Stimulated activated CD8-positive, alpha-beta memory T cell treated with anti-CD3 and anti-CD28 coated beads, Interleukin-7, amount 100 ng/mL, for 4 hours (primary cell): ENCODE results near the gene VPS37B.
A peak's percentile ranks its signal among the peaks of the same experiment; 100 is the strongest.

Experiments used
- DNase-seq, 2 donors: peaks; one replicate each; pipeline ENCODE4 v3.0.0-alpha.2; 2020; ENCODE audit warnings: low read depth in 2 of 2

The VPS37B gene

DNA sequence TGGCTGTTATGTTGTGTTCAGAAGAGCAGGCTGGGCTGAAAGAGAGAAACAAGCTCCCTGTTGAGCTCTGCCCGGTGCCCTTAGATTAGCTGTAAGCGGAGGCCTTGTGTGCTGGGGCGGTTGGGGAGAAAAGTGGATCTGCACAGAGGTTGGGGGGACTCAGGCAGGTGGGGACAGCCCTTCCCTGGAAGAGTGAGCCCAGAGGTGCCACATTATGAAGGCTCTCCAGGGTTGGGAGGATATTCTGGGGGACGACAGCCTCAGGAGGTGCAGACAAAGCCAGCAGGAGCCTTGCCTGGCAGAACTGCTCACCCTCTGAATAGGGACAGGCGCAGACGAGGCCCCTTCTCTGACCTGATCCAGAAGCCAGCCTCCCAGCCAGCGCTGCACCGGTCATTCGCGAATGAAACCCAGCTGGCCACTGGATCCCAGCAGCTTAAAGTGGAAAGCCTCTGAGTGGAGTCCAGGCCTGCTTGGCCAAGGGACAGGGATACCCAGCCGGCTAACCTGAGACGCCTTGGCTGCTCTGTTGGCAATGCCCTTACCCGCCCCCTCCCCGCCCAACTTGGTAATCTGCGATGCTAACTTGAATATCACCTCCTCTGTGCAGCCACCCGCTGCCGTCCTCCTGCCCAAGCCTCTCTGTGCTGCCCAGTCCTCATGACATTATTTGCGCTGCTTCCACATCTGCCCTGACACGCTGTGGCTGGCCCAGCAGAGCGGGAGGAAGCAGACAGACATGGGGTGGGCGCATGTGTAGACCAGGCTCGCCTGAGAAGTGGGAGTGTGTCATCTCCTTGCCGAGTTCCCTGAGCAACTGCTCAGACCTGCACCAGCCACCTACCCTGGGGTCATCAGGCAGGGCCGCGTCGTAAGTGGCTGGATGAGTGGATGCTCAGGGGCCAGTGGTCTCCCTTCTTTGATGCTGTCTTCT, 55.1 kb downstream of the VPS37B start:
- no peak for DNase-seq

- DNase-seq, result no peak
Observed at GRCh38 chr12:122839907-122840554, 55.9 kb downstream of the VPS37B start.

GRCh38 chr12:122838841-122839240, 57.1 kb downstream of the VPS37B start:
- DNase-seq, result no peak

GRCh38 chr12:122837306-122838265, 58.3 kb downstream of the VPS37B start:
- DNase-seq, result no peak

DNA sequence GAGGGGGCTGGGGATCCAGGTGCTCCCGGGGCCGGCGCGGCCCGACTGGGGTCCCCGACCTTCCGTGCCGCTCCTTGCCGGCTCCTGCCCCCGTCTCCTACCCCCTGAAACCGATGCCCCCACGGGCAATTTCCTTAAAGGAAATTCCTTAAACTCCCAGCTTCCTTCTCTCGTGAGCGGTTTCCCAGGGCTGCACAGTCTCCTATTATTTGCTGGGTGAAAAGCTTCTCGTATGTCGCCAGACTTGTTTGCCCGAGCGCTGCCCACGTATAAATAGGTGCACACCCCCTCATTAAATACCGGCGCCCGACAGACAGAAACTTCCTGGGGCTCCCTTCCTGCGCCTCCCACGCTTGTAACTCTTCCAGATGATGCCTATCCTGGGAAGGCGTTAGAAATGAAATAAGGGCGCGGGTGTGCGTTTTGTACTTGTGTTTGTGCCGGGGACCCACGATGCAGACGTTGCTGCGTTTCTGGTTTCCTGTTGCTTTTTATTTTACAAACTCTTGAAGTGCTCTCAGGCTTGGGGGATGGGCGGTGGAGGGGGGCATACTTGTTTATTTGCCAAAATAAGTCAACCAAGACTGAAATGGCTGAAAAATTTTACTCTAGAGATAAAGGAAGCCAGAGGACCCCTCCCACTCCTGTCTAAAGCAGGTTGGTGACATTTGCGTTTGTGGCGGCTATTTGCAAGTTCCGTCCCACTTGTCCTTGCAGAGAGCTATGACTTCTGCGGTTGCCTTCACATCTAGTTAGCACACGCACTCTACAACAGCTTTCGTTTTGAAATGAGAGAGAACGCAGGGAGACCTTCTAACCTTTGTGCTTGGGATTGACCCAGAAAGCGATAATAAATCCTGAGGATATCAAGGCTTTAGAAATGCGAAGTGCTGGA, 59.6 kb downstream of the VPS37B start:
- DNase-seq, result peak; percentile 20

GRCh38 chr12:122835750-122836026, 60.2 kb downstream of the VPS37B start:
- peak in 1 of 2 donors; percentile 27 for DNase-seq

DNA sequence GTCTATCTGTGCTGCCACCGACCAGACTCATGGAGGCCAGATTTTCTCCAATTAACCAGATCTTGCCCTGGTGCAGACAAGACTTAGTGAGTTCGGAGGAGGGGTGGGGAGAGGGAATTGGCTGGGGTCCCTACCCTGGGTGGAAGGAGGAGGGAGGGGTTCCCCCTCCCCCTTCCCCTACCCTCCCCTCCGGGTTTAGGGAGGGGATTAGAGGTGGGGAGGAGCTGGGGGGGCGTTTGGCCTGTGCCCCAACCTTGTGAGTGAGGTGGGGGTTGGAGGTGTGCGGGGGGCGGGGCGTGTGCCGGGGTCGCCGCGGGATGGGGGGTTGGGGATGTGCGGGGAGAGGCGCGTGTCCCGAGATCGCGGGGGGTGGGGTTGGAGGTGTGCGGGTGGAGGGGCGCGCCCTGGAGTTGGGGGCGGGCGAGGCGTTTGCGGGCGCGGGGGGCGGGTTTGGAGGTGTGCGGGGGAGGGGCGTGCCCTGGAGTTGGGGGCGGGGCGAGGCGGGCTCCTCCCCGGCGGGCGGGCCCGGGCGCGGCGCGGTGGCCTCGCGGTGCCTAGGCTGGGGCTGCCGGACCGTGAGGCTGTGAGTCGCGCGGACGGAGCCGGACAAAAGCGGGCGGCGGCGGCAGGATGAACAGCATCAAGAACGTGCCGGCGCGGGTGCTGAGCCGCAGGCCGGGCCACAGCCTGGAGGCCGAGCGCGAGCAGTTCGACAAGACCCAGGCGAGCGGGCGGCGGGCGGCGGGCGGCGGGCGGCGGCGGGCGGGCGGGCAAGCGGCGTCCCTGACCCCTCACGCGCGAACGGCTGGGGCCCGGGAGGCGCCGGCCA, 60.8 kb downstream of the VPS37B start, which contains the start of gene HIP1R:
TSS of gene HIP1R (plus strand) at position 537 of the 829 bp plus-strand sequence. CDS start at position 631, 94 bp downstream.
- peak in 1 of 2 donors; percentile 52 for DNase-seq

DNA sequence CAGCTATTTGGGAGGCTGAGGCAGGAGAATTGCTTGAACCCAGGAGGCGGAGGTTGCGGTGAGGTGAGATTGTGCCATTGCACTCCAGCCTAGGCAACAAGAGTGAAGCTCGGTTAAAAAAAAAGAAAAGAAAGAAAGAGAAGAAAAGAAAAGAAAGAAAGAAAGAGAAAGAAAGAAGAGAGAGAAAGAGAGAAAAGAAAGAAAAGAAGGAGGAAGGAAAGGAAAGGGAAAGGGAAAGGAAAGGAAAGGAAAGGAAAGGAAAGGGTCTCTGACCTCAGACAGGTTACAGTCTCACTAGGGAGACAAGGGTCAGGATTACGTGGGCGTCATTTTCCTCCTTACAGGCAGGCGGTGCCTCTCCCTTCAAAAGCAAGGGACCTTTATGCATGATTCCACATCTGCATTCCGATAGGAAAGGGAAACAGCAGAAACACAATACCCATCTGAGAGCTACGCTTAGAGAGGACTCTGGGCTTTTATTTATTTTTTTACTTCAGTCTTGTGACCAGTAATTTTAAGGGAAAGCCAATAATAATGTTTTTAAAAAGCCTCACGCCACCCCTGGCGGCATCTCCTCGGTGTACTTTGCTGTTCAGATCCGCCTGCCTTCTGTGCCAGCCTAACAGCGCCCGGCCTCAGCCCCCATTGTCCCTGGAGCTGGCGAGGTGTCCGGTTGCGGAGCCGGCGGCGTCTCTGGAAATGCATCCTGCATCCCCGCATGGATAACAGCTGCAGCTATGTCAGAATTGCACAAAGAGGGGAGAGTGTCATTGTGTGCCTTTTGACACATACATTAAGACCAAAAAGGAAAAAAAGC, 61.6 kb downstream of the VPS37B start:
- no peak for DNase-seq

- DNase-seq, result no peak
Observed at GRCh38 chr12:122830517-122831214, 65.3 kb downstream of the VPS37B start.

GRCh38 chr12:122827258-122827657, 68.7 kb downstream of the VPS37B start:
- DNase-seq, result no peak

GRCh38 chr12:122825773-122826724, 69.9 kb downstream of the VPS37B start:
- no peak for DNase-seq

DNA sequence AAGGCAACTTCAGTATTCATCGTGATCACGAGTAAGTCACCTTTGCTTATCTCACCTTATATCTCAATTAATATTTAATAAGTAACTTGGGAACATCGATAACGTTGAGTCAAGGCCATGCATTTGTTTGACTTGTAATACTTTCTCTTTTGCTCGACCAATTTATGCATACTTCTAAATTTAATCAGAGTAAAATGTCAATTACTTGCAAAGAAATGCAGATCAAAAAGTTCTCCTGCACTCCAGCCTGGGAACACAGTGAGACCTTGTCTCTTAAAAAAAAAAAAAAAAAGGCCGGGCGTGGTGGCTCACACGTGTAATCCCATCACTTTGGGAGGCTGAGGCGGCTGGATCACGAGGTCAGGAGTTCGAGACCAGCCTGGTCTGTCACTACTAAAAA, 72.5 kb downstream of the VPS37B start:
- DNase-seq, result no peak

GRCh38 chr12:122820838-122821271, 75.1 kb downstream of the VPS37B start:
- no peak for DNase-seq

GRCh38 chr12:122820138-122820537, 75.8 kb downstream of the VPS37B start:
- DNase-seq, result no peak

DNA sequence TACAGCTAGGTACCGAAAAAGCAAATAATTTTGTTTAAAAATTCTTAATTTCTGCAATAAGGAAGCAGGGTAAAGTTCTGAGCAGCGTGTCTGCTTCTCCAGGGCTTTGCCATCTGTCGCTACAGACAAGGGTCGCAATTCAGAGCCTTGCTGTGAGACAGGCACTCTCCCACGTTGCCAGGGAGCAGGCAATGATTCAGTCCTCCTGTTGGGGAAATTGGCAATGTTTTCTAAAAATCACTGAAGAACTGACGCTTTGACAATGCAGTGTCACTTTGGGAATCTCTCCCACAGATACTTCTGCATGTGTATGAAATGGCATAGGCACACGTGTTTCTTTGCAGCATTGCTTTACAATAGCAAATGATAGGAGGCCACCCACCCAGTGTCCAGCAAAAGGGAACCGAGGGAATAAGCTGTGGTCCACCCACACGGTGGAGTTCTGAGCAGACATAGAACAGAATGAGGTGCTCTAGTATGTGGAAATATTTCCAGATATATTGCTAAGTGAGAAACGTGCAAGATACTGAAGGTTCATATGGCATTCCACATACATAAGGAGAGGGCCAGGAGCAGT, 76.6 kb downstream of the VPS37B start:
- no peak for DNase-seq
